Osteoblast (primary cell): Measurements from ENCODE around the gene DLG2. TPM values are rescaled to one million over a fixed set of nuclear protein-coding genes. Genes with fewer than 3 reads are reported as not detected.
A peak's percentile ranks its signal among the peaks of the same experiment; 100 is the strongest.

Experiments
- DNase-seq: peaks from one replicate; pipeline ENCODE4 v3.0.0; 2011; ENCODE audit warnings: low spot score, mixed read lengths; ENCODE audit not compliant: insufficient read length; ENCODE audit errors: missing footprints
- H2AFZ ChIP-seq: 2 replicates; pipeline ENCODE4 v1.6.0; 2011; ENCODE audit warnings: mild to moderate bottlenecking, low read length
- H3K27ac ChIP-seq: 2 replicates; pipeline ENCODE4 v1.5.1; 2011; ENCODE audit warnings: mild to moderate bottlenecking, low read depth, low read length, moderate library complexity
- H3K27me3 ChIP-seq: 2 replicates; pipeline ENCODE4 v1.6.0; 2012; ENCODE audit warnings: mild to moderate bottlenecking, control low read depth, inconsistent platforms, low read length, moderate library complexity; ENCODE audit not compliant: insufficient read depth
- H3K36me3 ChIP-seq: 2 replicates; pipeline ENCODE4 v1.5.1; 2011; ENCODE audit warnings: mild to moderate bottlenecking, low read length, control low read depth, moderate library complexity; ENCODE audit not compliant: insufficient read depth
- H3K4me1 ChIP-seq: 2 replicates; pipeline ENCODE4 v1.5.1; 2011; ENCODE audit warnings: mild to moderate bottlenecking, low read length, control low read depth, moderate library complexity; ENCODE audit not compliant: insufficient read depth
- H3K4me2 ChIP-seq: 2 replicates; pipeline ENCODE4 v1.6.0; 2011; ENCODE audit warnings: mild to moderate bottlenecking, low read length; ENCODE audit not compliant: insufficient read depth
- H3K4me3 ChIP-seq: fragments of 200-600 bp; sonication (generic); 3 replicates; pipeline ENCODE4 v1.5.1; 2012; ENCODE audit warnings: mild to moderate bottlenecking, low read length, inconsistent platforms; ENCODE audit not compliant: insufficient read depth
- H3K79me2 ChIP-seq: 2 replicates; pipeline ENCODE4 v1.6.0; 2012; ENCODE audit warnings: mild to moderate bottlenecking, low read length, control low read depth, inconsistent platforms; ENCODE audit not compliant: insufficient read depth
- H3K9me3 ChIP-seq: 2 replicates; pipeline ENCODE4 v1.5.1; 2011; ENCODE audit warnings: low read depth, low read length, control low read depth
- H4K20me1 ChIP-seq: 2 replicates; pipeline ENCODE4 v1.6.0; 2012; ENCODE audit warnings: mild to moderate bottlenecking, low read length, control low read depth; ENCODE audit not compliant: insufficient read depth
- CTCF ChIP-seq: IDR thresholded peaks from 2 replicates; pipeline ENCODE4 v1.5.1; 2011; ENCODE audit warnings: mild to moderate bottlenecking, low read depth, low read length, moderate library complexity; ENCODE audit errors: extremely low read depth
- total RNA-seq: library from RNA; depleted of rRNA; stranded (reverse); fragments of >200 nt; gene quantifications from 2 replicates; pipeline ENCODE4 v1.2.3, GENCODE V29; 2012

Gene DLG2
- total RNA-seq, 1 donor, result 3.3 TPM

- Histone ChIP-seq H3K27ac (no peak overlapping the region), H3K9me3 (no peaks in the 10 kb centered on the region), H3K27me3 (no peaks in the 10 kb centered on the region), H2AFZ (no peak overlapping the region), H3K4me3 (no peak overlapping the region), H3K4me2 (no peak overlapping the region), H4K20me1 (no peaks in the 10 kb centered on the region), H3K36me3 (no peaks in the 10 kb centered on the region), H3K4me1 (no peaks in the 10 kb centered on the region), H3K79me2 (no peaks in the 10 kb centered on the region)
- DNase-seq, result peak; percentile 42
- peak; percentile 83 for TF ChIP-seq CTCF
Observed at GRCh38 chr11:84558085-84558905, 1068.8 kb downstream of the DLG2 start.

- Histone ChIP-seq H3K36me3 (no peaks in the 10 kb centered on the region), H3K9me3 (no peaks in the 10 kb centered on the region), H3K4me1 (no peaks in the 10 kb centered on the region), H3K4me2 (no peak overlapping the region), H3K79me2 (no peaks in the 10 kb centered on the region), H3K27me3 (no peaks in the 10 kb centered on the region), H2AFZ (no peak overlapping the region), H3K4me3 (no peak overlapping the region), H4K20me1 (no peaks in the 10 kb centered on the region), H3K27ac (no peak overlapping the region)
- TF ChIP-seq CTCF, result no peak
- DNase-seq, result no peak
Observed at GRCh38 chr11:84552791-84553190, 1074.4 kb downstream of the DLG2 start.

GRCh38 chr11:84549217-84549616 lies 1077.9 kb downstream of the DLG2 start:
- H3K4me3 ChIP-seq, result no peak overlapping the region
- H3K79me2 ChIP-seq, result no peaks in the 10 kb centered on the region
- no peaks in the 10 kb centered on the region for H3K36me3 ChIP-seq
- no peak for DNase-seq
- no peak overlapping the region for H3K4me2 ChIP-seq
- H3K27me3 ChIP-seq, result no peaks in the 10 kb centered on the region
- H3K9me3 ChIP-seq, result no peaks in the 10 kb centered on the region
- no peaks in the 10 kb centered on the region for H4K20me1 ChIP-seq
- TF ChIP-seq CTCF, result no peak
- H3K4me1 ChIP-seq, result no peaks in the 10 kb centered on the region
- H2AFZ ChIP-seq, result no peak overlapping the region
- no peak overlapping the region for H3K27ac ChIP-seq

- Histone ChIP-seq H3K36me3 (no peaks in the 10 kb centered on the region), H3K27ac (no peak overlapping the region), H3K4me3 (no peak overlapping the region), H3K4me2 (no peak overlapping the region), H4K20me1 (no peaks in the 10 kb centered on the region), H3K9me3 (no peaks in the 10 kb centered on the region), H3K79me2 (no peaks in the 10 kb centered on the region), H3K27me3 (no peaks in the 10 kb centered on the region), H2AFZ (no peak overlapping the region), H3K4me1 (no peaks in the 10 kb centered on the region)
- DNase-seq, result no peak
- TF ChIP-seq CTCF, result no peak
Observed at GRCh38 chr11:84544566-84544965, 1082.6 kb downstream of the DLG2 start.
